ENCODE measurements around the gene ATXN10.
A peak's percentile ranks its signal among the peaks of the same experiment; 100 is the strongest.
"Not testable (repeated sequence)": the region's sequence is repeated elsewhere in the genome, so short reads cannot be mapped to it uniquely, and the experiment has no call there.

ATXN10 gene

GRCh38 chr22:45678961-45679912, 7.6 kb downstream of the ATXN10 start:
- DNase-seq = peak; percentile 66

- DNase-seq = peak; percentile 72
Observed at GRCh38 chr22:45680932-45681700, 9.5 kb downstream of the ATXN10 start.

- DNase-seq = no peak
Observed at GRCh38 chr22:45682064-45682463, 10.4 kb downstream of the ATXN10 start.

- not testable (repeated sequence) for DNase-seq
Observed at GRCh38 chr22:45682773-45683172, 11.1 kb downstream of the ATXN10 start.

- DNase-seq = no peak
Observed at GRCh38 chr22:45683248-45683647, 11.6 kb downstream of the ATXN10 start.

GRCh38 chr22:45683680-45684079, 12.0 kb downstream of the ATXN10 start:
- DNase-seq = no peak

GRCh38 chr22:45684169-45684568, 12.5 kb downstream of the ATXN10 start:
- no peak for DNase-seq

GRCh38 chr22:45684752-45685574, 13.3 kb downstream of the ATXN10 start:
- DNase-seq = no peak

GRCh38 chr22:45686004-45686403, 14.4 kb downstream of the ATXN10 start:
- DNase-seq = peak; percentile 32

- DNase-seq = peak; percentile 53
Observed at GRCh38 chr22:45686836-45687235, 15.2 kb downstream of the ATXN10 start.

GRCh38 chr22:45688600-45689080, 17.0 kb downstream of the ATXN10 start:
- DNase-seq = peak; percentile 88

GRCh38 chr22:45689211-45689610, 17.6 kb downstream of the ATXN10 start:
- no peak for DNase-seq

- no peak for DNase-seq
Observed at GRCh38 chr22:45690008-45690407, 18.4 kb downstream of the ATXN10 start.

- DNase-seq = peak; percentile 57
Observed at GRCh38 chr22:45692549-45692948, 20.9 kb downstream of the ATXN10 start.

GRCh38 chr22:45693835-45694234, 22.2 kb downstream of the ATXN10 start:
- no peak for DNase-seq

- DNase-seq = no peak
Observed at GRCh38 chr22:45696227-45696626, 24.6 kb downstream of the ATXN10 start.

- no peak for DNase-seq
Observed at GRCh38 chr22:45698094-45698493, 26.5 kb downstream of the ATXN10 start.

GRCh38 chr22:45702981-45703380, 31.3 kb downstream of the ATXN10 start:
- no peak for DNase-seq

GRCh38 chr22:45703758-45704157, 32.1 kb downstream of the ATXN10 start:
- DNase-seq = no peak

GRCh38 chr22:45704648-45705047, 33.0 kb downstream of the ATXN10 start:
- peak; percentile 36 for DNase-seq

GRCh38 chr22:45707605-45708004, 36.0 kb downstream of the ATXN10 start:
- DNase-seq = no peak

- DNase-seq = no peak
Observed at GRCh38 chr22:45708145-45708544, 36.5 kb downstream of the ATXN10 start.
